H1 (cell line): Measurements from ENCODE around the gene ST6GALNAC3. TPM values are rescaled to one million over a fixed set of nuclear protein-coding genes. Genes with fewer than 3 reads are reported as not detected.

Experiments used
- CHD1 ChIP-seq: IDR thresholded peaks from 2 replicates; pipeline ENCODE4 v1.6.1; 2012; ENCODE audit warnings: low read depth, low read length, improper control_type of control experiment
- KDM4A ChIP-seq: IDR thresholded peaks from one replicate; pipeline ENCODE4 v1.7.1; 2012; ENCODE audit warnings: low read depth, mild to moderate bottlenecking, moderate library complexity, low read length, inconsistent platforms; ENCODE audit not compliant: severe bottlenecking
- SP2 ChIP-seq: IDR thresholded peaks from 2 replicates; pipeline ENCODE4 v1.6.1; 2012; ENCODE audit warnings: mild to moderate bottlenecking, low read length, inconsistent platforms
- ZNF274 ChIP-seq: IDR thresholded peaks from 2 replicates; pipeline ENCODE4 v1.7.0; 2012; ENCODE audit warnings: low read length, borderline replicate concordance; ENCODE audit errors: extremely low read depth
- polyA plus RNA-seq, 7 experiments: library from polyadenylated mRNA; depleted of rRNA in 3 of 7; stranded (reverse) in 5 of 7; unstranded in 2 of 7; fragments of >200 nt in 5 of 7; fragments of 200-250 nt in 2 of 7; gene quantifications; 1 replicate in 5 of 7; 2 replicates in 1 of 7; 4 replicates in 1 of 7; pipeline versions ENCODE4 v1.2.1 to v1.2.3, GENCODE V29; 2011 to 2013; ENCODE audit warnings: missing spikeins in 2 of 7, mixed read lengths in 2 of 7
- total RNA-seq: library from RNA; stranded (reverse); fragmentation: NEBNext Ultra II Directional; extraction: Animal tissue kit (Norgen Biotek cat#: 25700); gene quantifications from 2 replicates; pipeline ENCODE4 v1.2.1, GENCODE V29; 2021

The ST6GALNAC3 gene
- total and polyA plus RNA-seq, 2 of the 8 experiments (the other 6 are each of a cell fraction or from before 2014, with no cell fraction given): 4.9 to 19.0 TPM

DNA sequence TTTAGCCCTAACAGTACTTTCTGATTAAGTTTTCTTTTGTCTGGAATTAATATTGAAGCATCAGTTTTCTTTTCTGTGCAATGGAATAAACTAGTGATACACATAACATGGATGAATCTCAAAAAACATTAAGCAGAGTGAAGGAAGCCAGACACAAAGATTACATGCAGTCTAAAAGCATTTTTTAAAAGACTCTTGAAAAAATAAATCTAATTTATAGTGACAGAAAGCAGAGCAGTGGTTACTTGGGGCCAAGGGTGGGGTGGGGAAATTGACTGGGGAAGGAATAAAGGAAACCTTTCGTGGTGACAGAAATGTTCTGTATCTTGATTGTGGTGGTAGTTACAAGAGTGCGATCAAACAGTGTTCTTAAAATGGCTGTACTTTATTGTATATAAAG, 20.2 kb upstream of the ST6GALNAC3 start (continued):
- TF ChIP-seq ZNF274 (no peak), SP2 (no peak), KDM4A (no peak), CHD1 (no peak)
- TF ChIP-seq, all 59 proteins: peak for 0
